ENCODE measurements around the gene SMARCD1.

The SMARCD1 gene

DNA sequence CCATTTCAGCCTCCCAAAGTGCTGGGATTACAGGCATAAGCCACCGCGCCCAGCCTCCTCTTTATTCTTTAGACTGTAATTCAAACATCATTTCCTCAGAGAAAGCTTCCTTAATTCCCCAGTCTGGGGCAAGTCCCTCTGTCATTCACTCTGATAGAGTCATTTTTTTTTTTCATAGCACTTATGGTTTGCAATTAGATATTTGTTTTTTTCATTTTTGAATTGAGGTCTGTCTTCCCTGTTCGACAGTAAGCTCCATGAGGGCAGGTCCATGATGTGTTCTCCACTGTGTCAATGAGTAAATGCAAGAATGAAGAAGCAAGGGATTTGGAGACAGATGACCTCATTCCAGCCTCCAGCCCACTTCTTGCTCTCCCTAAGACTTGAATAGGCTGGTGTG lies 15.6 kb upstream of the SMARCD1 start:
- H3K4me3 ChIP-seq (ENCODE audit: low read depth, low read length) = no peak overlapping the region
- DNase-seq (ENCODE audit: low read depth) = no peak
- TF ChIP-seq, protein P1, sequence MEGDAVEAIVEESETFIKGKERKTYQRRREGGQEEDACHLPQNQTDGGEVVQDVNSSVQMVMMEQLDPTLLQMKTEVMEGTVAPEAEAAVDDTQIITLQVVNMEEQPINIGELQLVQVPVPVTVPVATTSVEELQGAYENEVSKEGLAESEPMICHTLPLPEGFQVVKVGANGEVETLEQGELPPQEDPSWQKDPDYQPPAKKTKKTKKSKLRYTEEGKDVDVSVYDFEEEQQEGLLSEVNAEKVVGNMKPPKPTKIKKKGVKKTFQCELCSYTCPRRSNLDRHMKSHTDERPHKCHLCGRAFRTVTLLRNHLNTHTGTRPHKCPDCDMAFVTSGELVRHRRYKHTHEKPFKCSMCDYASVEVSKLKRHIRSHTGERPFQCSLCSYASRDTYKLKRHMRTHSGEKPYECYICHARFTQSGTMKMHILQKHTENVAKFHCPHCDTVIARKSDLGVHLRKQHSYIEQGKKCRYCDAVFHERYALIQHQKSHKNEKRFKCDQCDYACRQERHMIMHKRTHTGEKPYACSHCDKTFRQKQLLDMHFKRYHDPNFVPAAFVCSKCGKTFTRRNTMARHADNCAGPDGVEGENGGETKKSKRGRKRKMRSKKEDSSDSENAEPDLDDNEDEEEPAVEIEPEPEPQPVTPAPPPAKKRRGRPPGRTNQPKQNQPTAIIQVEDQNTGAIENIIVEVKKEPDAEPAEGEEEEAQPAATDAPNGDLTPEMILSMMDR (IDR thresholded peaks at IDR 0.05; ENCODE audit: control insufficient read depth, extremely low read depth, insufficient read depth) = no peak

DNA sequence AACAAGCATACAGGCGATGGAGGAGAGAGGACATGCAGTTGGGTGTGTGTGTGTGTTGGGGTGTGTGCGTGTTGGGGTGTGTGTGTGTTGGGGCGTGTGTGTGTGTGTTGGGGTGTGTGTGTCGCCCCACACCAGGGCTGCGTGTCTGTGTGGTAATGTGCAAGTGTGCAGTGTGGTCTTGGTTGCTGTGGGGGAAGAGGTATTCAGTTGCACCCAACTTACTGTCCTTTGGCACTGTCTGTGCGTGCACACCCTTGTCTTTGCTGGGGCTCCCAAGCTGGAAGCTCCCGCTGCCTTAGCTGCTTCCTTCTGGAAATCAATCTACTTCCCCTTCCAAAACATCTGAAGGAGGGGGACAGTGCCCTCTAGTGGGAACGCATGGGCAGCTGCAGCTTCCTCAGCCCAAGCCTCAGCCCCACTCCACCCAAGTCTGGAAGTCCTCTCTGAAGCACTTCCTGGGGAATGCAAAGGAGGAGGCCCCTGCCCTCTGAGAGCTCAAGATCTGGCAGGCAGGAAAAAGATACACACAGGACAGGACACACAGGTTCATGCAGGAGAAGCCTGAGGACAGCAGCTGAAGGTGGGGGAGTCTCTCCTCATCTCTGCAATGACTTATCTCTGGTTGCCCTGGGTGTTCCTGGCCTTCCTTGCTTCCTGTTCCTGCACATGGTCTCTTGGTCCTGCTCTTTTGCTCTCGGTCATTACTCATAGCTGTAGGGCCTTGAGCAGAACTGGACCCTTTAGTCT lies 14.7 kb upstream of the SMARCD1 start:
- no peak overlapping the region for H3K4me3 ChIP-seq (ENCODE audit: low read depth, low read length)
- DNase-seq (ENCODE audit: low read depth) = peak; percentile 51
- TF ChIP-seq, protein P1 (IDR thresholded peaks at IDR 0.05; ENCODE audit: control insufficient read depth, extremely low read depth, insufficient read depth) = peak; percentile 98

DNA sequence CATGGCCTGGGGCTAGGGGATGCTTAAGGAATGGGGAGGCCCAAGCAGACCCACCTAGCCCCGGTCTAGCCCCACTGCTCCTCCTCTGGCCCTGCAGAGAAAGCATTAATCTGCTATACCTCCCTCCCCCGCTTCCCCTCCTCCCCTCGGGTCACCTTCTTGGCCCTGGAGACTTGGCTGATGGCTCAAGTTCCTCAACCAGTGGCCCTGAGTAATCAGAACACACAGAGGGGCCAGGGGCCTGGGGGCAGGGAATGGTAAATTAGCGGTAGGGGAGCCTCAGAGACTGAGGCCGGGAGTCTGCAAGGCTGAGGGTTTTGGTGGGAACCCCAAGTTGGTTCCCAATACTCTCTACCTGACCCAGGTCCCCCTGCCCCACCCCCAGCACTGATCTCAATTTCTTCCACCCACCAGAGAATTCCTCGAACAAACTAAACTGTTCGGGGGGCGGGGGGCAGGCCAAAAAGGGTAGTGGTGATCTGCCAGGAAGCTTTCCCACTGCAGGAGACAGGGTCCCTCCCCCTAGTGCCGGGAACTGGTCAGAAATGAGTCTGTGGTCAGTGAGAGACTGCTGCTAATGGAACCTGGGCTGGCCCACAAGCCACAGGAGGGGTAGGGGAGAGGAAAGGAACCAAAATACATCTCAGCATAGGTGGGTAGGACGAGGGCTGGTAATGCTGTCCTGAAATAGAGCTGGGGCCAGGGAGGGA lies 12.8 kb upstream of the SMARCD1 start:
- TF ChIP-seq, protein P1 (IDR thresholded peaks at IDR 0.05; ENCODE audit: control insufficient read depth, extremely low read depth, insufficient read depth) = no peak
- no peak overlapping the region for H3K4me3 ChIP-seq (ENCODE audit: low read depth, low read length)
- DNase-seq (ENCODE audit: low read depth) = no peak

DNA sequence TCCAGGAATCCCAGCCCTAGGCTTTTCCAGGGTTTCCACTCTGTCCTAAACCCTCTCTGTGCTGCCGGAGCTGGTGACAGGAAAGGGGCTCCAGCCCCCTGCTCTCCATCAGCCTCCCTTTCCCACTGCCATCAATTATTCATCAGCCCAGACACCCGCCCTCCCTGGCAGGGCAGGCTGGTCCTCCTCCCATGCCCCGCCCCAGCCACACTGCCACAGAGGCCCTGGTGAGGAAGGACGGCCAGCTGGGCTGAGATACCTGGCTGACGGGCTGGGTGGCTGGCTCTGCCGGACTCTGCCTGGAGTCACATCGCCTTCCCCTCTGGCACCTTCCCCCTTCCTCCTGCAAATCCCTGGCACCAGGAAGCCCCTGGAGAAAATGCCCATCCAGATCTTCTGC lies 11.9 kb upstream of the SMARCD1 start:
- TF ChIP-seq, protein P1 (IDR thresholded peaks at IDR 0.05; ENCODE audit: control insufficient read depth, extremely low read depth, insufficient read depth) = no peak
- no peak overlapping the region for H3K4me3 ChIP-seq (ENCODE audit: low read depth, low read length)
- no peak for DNase-seq (ENCODE audit: low read depth)

DNA sequence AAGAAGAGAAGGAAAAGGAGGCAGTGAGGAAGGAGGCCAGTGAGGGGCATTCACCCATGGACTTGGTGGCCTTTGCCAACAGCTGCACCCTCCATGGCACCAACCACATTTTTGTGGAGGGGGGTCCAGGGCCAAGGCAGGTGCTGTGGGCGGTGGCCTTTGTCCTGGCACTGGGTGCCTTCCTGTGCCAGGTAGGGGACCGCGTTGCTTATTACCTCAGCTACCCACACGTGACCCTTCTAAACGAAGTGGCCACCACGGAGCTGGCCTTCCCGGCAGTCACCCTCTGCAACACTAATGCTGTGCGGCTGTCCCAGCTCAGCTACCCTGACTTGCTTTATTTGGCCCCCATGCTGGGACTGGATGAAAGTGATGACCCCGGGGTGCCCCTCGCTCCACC lies 11.4 kb upstream of the SMARCD1 start:
- TF ChIP-seq, protein P1 (IDR thresholded peaks at IDR 0.05; ENCODE audit: control insufficient read depth, extremely low read depth, insufficient read depth) = no peak
- DNase-seq (ENCODE audit: low read depth) = no peak
- no peak overlapping the region for H3K4me3 ChIP-seq (ENCODE audit: low read depth, low read length)

DNA sequence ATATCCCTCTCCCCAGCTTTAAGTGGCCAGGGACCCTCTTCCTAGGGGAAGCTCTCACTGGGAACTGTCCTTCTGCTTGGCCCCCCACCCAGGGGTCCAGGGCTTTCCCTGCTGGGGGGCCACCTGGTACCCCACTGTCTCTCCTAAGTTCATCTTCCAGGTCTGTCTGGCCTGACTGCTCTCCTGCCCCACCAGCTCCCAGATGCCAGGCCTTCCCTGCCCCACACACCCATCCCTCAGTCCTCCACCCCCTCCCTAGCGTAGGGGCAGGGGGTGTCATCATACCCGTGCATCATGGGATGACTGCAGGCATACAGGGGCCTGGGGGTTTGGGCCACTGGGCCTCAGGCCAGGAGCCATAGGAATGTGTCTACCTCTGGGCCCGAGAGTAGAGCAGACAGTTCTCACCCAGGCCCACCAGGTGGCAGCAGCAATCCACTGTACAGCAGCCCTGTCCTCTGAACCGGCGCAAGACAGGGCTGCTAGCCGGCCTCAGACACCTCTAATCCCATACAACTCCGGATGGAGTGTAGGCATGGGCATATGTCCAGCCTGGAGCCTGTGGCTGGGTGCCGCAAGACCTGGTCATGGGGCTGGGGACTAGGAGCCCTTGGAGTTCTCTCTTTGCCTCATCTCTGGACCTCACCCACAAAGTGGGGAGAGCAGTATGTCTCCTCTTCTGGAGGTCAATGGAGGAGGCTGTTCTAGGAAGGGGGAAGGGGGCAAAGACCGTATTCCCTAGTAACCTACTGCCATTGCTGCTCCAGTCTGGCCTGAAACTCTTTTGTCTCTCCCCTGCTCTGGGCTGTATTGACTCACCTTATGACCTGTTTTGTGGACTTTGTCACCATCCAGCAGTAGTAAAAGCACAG lies 10.0 kb upstream of the SMARCD1 start:
- no peak overlapping the region for H3K4me3 ChIP-seq (ENCODE audit: low read depth, low read length)
- TF ChIP-seq, protein P1 (IDR thresholded peaks at IDR 0.05; ENCODE audit: control insufficient read depth, extremely low read depth, insufficient read depth) = peak; percentile 94
- DNase-seq (ENCODE audit: low read depth) = peak; percentile 50
